ENCODE data around the gene GAB3. TPM values are rescaled to one million over a fixed set of nuclear protein-coding genes. Genes with fewer than 3 reads are reported as not detected.

The GAB3 gene
- polyA plus RNA-seq, 1 donor from 2014 or later: not detected

DNA sequence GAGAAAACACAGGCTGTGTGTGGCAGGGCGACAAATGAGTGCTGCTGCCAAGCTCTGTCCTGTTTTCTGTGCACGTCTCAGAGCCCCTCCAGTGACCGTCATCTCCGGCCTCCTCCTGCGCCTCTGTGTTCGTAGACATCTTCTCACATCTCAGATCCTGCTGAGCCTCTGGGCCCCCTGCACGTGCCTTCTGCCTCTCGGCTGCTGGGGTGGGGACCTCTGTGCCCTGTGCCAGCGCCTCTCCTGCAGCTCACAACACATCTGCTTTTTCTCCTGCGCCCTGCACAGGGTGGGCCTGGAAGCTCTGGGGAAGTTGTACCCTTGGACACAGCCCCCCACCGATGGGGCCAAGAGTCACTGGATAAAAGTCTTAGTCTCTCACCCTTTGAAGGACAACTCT lies 95.1 kb downstream of the GAB3 start:
- H3K79me2 ChIP-seq (replicated peaks; ENCODE audit: insufficient read depth, low read length): no peaks in the 10 kb centered on the region
- no peak overlapping the region for H3K4me3 ChIP-seq (ENCODE audit: low read length)
- no peaks in the 10 kb centered on the region for H3K9me3 ChIP-seq (ENCODE audit: low read length)
- no peak overlapping the region for H3K9ac ChIP-seq (ENCODE audit: low read length)
- H4K20me1 ChIP-seq (ENCODE audit: insufficient read depth): no peaks in the 10 kb centered on the region
- H2AFZ ChIP-seq (ENCODE audit: low read depth, low read length): no peak overlapping the region
- H3F3A ChIP-seq (ENCODE audit: insufficient read depth, low read length, poor library complexity, severe bottlenecking): no peaks in the 10 kb centered on the region
- no peak for TF ChIP-seq EZH2 (IDR thresholded peaks at IDR 0.05; ENCODE audit: borderline replicate concordance, insufficient read depth, low read length, poor library complexity, severe bottlenecking)
- TF ChIP-seq, protein P1, sequence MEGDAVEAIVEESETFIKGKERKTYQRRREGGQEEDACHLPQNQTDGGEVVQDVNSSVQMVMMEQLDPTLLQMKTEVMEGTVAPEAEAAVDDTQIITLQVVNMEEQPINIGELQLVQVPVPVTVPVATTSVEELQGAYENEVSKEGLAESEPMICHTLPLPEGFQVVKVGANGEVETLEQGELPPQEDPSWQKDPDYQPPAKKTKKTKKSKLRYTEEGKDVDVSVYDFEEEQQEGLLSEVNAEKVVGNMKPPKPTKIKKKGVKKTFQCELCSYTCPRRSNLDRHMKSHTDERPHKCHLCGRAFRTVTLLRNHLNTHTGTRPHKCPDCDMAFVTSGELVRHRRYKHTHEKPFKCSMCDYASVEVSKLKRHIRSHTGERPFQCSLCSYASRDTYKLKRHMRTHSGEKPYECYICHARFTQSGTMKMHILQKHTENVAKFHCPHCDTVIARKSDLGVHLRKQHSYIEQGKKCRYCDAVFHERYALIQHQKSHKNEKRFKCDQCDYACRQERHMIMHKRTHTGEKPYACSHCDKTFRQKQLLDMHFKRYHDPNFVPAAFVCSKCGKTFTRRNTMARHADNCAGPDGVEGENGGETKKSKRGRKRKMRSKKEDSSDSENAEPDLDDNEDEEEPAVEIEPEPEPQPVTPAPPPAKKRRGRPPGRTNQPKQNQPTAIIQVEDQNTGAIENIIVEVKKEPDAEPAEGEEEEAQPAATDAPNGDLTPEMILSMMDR (IDR thresholded peaks at IDR 0.05; ENCODE audit: poor library complexity, severe bottlenecking): no peak
- TF ChIP-seq EP300 (conservative IDR thresholded peaks at IDR 0.05; ENCODE audit: poor library complexity, severe bottlenecking): no peak
- TF ChIP-seq, protein P2, sequence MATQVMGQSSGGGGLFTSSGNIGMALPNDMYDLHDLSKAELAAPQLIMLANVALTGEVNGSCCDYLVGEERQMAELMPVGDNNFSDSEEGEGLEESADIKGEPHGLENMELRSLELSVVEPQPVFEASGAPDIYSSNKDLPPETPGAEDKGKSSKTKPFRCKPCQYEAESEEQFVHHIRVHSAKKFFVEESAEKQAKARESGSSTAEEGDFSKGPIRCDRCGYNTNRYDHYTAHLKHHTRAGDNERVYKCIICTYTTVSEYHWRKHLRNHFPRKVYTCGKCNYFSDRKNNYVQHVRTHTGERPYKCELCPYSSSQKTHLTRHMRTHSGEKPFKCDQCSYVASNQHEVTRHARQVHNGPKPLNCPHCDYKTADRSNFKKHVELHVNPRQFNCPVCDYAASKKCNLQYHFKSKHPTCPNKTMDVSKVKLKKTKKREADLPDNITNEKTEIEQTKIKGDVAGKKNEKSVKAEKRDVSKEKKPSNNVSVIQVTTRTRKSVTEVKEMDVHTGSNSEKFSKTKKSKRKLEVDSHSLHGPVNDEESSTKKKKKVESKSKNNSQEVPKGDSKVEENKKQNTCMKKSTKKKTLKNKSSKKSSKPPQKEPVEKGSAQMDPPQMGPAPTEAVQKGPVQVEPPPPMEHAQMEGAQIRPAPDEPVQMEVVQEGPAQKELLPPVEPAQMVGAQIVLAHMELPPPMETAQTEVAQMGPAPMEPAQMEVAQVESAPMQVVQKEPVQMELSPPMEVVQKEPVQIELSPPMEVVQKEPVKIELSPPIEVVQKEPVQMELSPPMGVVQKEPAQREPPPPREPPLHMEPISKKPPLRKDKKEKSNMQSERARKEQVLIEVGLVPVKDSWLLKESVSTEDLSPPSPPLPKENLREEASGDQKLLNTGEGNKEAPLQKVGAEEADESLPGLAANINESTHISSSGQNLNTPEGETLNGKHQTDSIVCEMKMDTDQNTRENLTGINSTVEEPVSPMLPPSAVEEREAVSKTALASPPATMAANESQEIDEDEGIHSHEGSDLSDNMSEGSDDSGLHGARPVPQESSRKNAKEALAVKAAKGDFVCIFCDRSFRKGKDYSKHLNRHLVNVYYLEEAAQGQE (IDR thresholded peaks at IDR 0.05; ENCODE audit: borderline replicate concordance): no peak
- no peak for TF ChIP-seq SMC3 (conservative IDR thresholded peaks at IDR 0.05; ENCODE audit: poor library complexity)
- TF ChIP-seq POLR2AphosphoS5 (IDR thresholded peaks at IDR 0.05): no peak
- TF ChIP-seq RAD21 (conservative IDR thresholded peaks at IDR 0.05): no peak
- TF ChIP-seq TAF1 (IDR thresholded peaks at IDR 0.05; ENCODE audit: low read depth): no peak
- TF ChIP-seq MXI1 (conservative IDR thresholded peaks at IDR 0.05; ENCODE audit: poor library complexity, severe bottlenecking): no peak
- H3K27ac ChIP-seq (ENCODE audit: low read length): no peak overlapping the region
- no peak overlapping the region for H3K4me2 ChIP-seq (ENCODE audit: low read length)
- no peaks in the 10 kb centered on the region for H3K36me3 ChIP-seq (ENCODE audit: insufficient read depth, low read length)
- no peaks in the 10 kb centered on the region for H3K27me3 ChIP-seq (ENCODE audit: insufficient read depth, low read depth, low read length)
- H3K9me2 ChIP-seq (ENCODE audit: insufficient read depth, low read length): no peaks in the 10 kb centered on the region

DNA sequence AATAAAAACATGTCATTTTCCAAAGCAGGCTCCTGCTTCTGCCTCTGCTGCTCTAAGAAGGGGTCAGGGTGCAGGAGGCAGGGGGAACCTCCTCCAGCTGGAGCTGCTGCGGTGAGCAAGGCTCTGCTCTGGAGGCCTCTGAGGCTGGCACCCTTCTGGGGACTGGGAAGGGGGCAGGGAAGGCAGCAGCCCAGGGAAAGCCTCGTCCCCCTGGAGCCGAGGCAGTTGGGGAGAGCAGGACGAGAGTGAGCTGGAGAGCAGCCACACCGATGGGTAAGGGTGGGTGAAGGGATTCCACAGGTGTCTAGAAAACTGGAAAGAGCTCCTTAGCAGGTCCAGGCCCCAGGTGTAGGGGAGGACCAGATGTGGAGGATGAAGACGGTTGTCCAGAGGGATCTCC lies 95.5 kb downstream of the GAB3 start:
- Histone ChIP-seq H3K4me3 (ENCODE audit: low read length) (no peak overlapping the region), H4K20me1 (ENCODE audit: insufficient read depth) (no peaks in the 10 kb centered on the region), H3K9me3 (ENCODE audit: low read length) (no peaks in the 10 kb centered on the region), H3K36me3 (ENCODE audit: insufficient read depth, low read length) (no peaks in the 10 kb centered on the region), H2AFZ (ENCODE audit: low read depth, low read length) (no peak overlapping the region), H3K9me2 (ENCODE audit: insufficient read depth, low read length) (no peaks in the 10 kb centered on the region), H3K27me3 (ENCODE audit: insufficient read depth, low read depth, low read length) (no peaks in the 10 kb centered on the region), H3K79me2 (replicated peaks; ENCODE audit: insufficient read depth, low read length) (no peaks in the 10 kb centered on the region), H3K4me2 (ENCODE audit: low read length) (no peak overlapping the region), H3K9ac (ENCODE audit: low read length) (no peak overlapping the region), H3K27ac (ENCODE audit: low read length) (no peak overlapping the region), H3F3A (ENCODE audit: insufficient read depth, low read length, poor library complexity, severe bottlenecking) (no peaks in the 10 kb centered on the region)
- no peak for TF ChIP-seq EP300 (conservative IDR thresholded peaks at IDR 0.05; ENCODE audit: poor library complexity, severe bottlenecking)
- TF ChIP-seq, protein P1 (IDR thresholded peaks at IDR 0.05; ENCODE audit: poor library complexity, severe bottlenecking): no peak
- no peak for TF ChIP-seq RAD21 (conservative IDR thresholded peaks at IDR 0.05)
- TF ChIP-seq MXI1 (conservative IDR thresholded peaks at IDR 0.05; ENCODE audit: poor library complexity, severe bottlenecking): no peak
- TF ChIP-seq POLR2AphosphoS5 (IDR thresholded peaks at IDR 0.05): no peak
- no peak for TF ChIP-seq EZH2 (IDR thresholded peaks at IDR 0.05; ENCODE audit: borderline replicate concordance, insufficient read depth, low read length, poor library complexity, severe bottlenecking)
- no peak for TF ChIP-seq SMC3 (conservative IDR thresholded peaks at IDR 0.05; ENCODE audit: poor library complexity)
- TF ChIP-seq, protein P2 (IDR thresholded peaks at IDR 0.05; ENCODE audit: borderline replicate concordance): no peak
- TF ChIP-seq TAF1 (IDR thresholded peaks at IDR 0.05; ENCODE audit: low read depth): no peak
